Neuronal stem cell (in vitro differentiated cells): ENCODE measurements around the gene ATF6B.
"Not testable (repeated sequence)": the region's sequence is repeated elsewhere in the genome, so short reads cannot be mapped to it uniquely, and the experiment has no call there.

ENCODE experiments used
- DNase-seq: peaks from one replicate; pipeline ENCODE4 v3.0.0-alpha.2; 2013; ENCODE audit warnings: low spot score
- H2AFZ ChIP-seq: one replicate; pipeline ENCODE4 v1.6.1; 2013; ENCODE audit warnings: mild to moderate bottlenecking, low read length, inconsistent platforms
- H2AK5ac ChIP-seq: 2 replicates; pipeline ENCODE4 v1.6.1; 2013; ENCODE audit warnings: low read depth, mild to moderate bottlenecking, inconsistent platforms, low read length, moderate library complexity, mixed read lengths
- H2BK120ac ChIP-seq: 2 replicates; pipeline ENCODE4 v1.6.1; 2013; ENCODE audit warnings: low read depth, mild to moderate bottlenecking, inconsistent platforms, low read length, moderate library complexity, mixed read lengths
- H2BK12ac ChIP-seq: one replicate; pipeline ENCODE4 v1.6.1; 2013; ENCODE audit warnings: low read length, inconsistent platforms
- H2BK15ac ChIP-seq: 2 replicates; pipeline ENCODE4 v1.6.1; 2013; ENCODE audit warnings: mild to moderate bottlenecking, low read length, inconsistent platforms, mixed read lengths
- H2BK5ac ChIP-seq: one replicate; pipeline ENCODE4 v1.6.1; 2013; ENCODE audit warnings: inconsistent platforms, mild to moderate bottlenecking, low read length, moderate library complexity
- H3K14ac ChIP-seq: one replicate; pipeline ENCODE4 v1.6.1; 2013; ENCODE audit warnings: low read length, inconsistent platforms
- H3K18ac ChIP-seq: 2 replicates; pipeline ENCODE4 v1.6.1; 2013; ENCODE audit warnings: low read length, inconsistent platforms
- H3K23ac ChIP-seq: 2 replicates; pipeline ENCODE4 v1.6.1; 2013; ENCODE audit warnings: low read depth, mild to moderate bottlenecking, mixed read lengths, low read length, inconsistent platforms; ENCODE audit not compliant: poor library complexity
- H3K27ac ChIP-seq: replicated peaks from 3 replicates; pipeline ENCODE4 v1.5.1; 2013; ENCODE audit warnings: low read length, inconsistent platforms
- H3K27me3 ChIP-seq, 3 experiments: 2 replicates each; pipeline ENCODE4 v1.6.1; 2013; ENCODE audit warnings: low read length in 3 of 3, mild to moderate bottlenecking in 2 of 3, inconsistent platforms in 1 of 3, low read depth in 1 of 3, mixed read lengths in 1 of 3, moderate library complexity in 1 of 3; ENCODE audit not compliant: control insufficient read depth in 3 of 3, insufficient read depth in 3 of 3
- H3K36me3 ChIP-seq, 2 donors: replicated peaks in 1 of 2; 2 replicates each; pipeline ENCODE4 v1.6.1; 2013; ENCODE audit warnings: low read length in 2 of 2; ENCODE audit not compliant: control insufficient read depth in 2 of 2, insufficient read depth in 2 of 2
- H3K4ac ChIP-seq: 2 replicates; pipeline ENCODE4 v1.6.1; 2013; ENCODE audit warnings: inconsistent platforms, mild to moderate bottlenecking, low read length, moderate library complexity
- H3K4me1 ChIP-seq, 2 donors: 1 replicate in 1 of 2; 2 replicates in 1 of 2; pipeline ENCODE4 v1.6.1; 2013; ENCODE audit warnings: low read length in 2 of 2, low read depth in 1 of 2; ENCODE audit not compliant: control insufficient read depth in 2 of 2, insufficient read depth in 1 of 2
- H3K4me2 ChIP-seq: one replicate; pipeline ENCODE4 v1.6.1; 2013; ENCODE audit warnings: mild to moderate bottlenecking, low read length, inconsistent platforms; ENCODE audit not compliant: insufficient read depth, poor library complexity, severe bottlenecking
- H3K4me3 ChIP-seq, 2 donors: 2 replicates each; pipeline ENCODE4 v1.5.1; 2013; ENCODE audit warnings: low read length in 2 of 2, mild to moderate bottlenecking in 2 of 2, inconsistent platforms in 1 of 2, moderate library complexity in 1 of 2
- H3K79me1 ChIP-seq: one replicate; pipeline ENCODE4 v1.6.1; 2013; ENCODE audit warnings: low read depth, mild to moderate bottlenecking, inconsistent platforms, low read length, moderate library complexity
- H3K9ac ChIP-seq: one replicate; pipeline ENCODE4 v1.6.1; 2013; ENCODE audit warnings: mild to moderate bottlenecking, low read depth, low read length, inconsistent platforms; ENCODE audit not compliant: poor library complexity
- H3K9me3 ChIP-seq, 2 donors: replicated peaks in 1 of 2; 2 replicates each; pipeline versions ENCODE3 to v1.6.1; 2013; ENCODE audit warnings: low read length in 2 of 2, mild to moderate bottlenecking in 2 of 2, inconsistent platforms in 1 of 2, low read depth in 1 of 2, mixed read lengths in 1 of 2, moderate library complexity in 1 of 2; ENCODE audit not compliant: control insufficient read depth in 2 of 2, insufficient read depth in 1 of 2
- H4K8ac ChIP-seq: one replicate; pipeline ENCODE4 v1.6.1; 2013; ENCODE audit warnings: low read depth, mild to moderate bottlenecking, inconsistent platforms, low read length, moderate library complexity
- H4K91ac ChIP-seq: one replicate; pipeline ENCODE4 v1.6.1; 2013; ENCODE audit warnings: low read length, low read depth, mild to moderate bottlenecking, inconsistent platforms; ENCODE audit not compliant: poor library complexity
- WGBS, 2 donors: extraction: QIAGEN DNeasy Blood & Tissue Kit; methylation state at CpG; one replicate each; pipeline ENCODE4 v1.1.7; 2013; ENCODE audit warnings: missing lambda C conversion rate in 2 of 2, mixed read lengths in 1 of 2; ENCODE audit not compliant: insufficient read length in 2 of 2, insufficient replicate concordance in 1 of 2; ENCODE audit errors: extremely low coverage in 2 of 2; 5-methylcytosine and 5-hydroxymethylcytosine counted together

ATF6B gene

GRCh38 chr6:32102255-32102654 lies 25.8 kb downstream of the ATF6B start:
- WGBS, 2 donors, result no CpG with 5 or more reads among the region's 3 CpGs
- H3K4me1 ChIP-seq, result no peaks in the 10 kb centered on the region
- H3K9me3 ChIP-seq, result no peaks in the 10 kb centered on the region
- H2BK5ac ChIP-seq, result no peak overlapping the region
- peaks cover 0 to 24% (median 3%) of the 10 kb centered on the region in 3 experiments for H3K27me3 ChIP-seq
- H3K79me1 ChIP-seq, result peaks cover 2% of the 10 kb centered on the region
- H3K23ac ChIP-seq, result no peak overlapping the region
- H3K36me3 ChIP-seq, result peaks cover 0 to 3% of the 10 kb centered on the region in 2 donors
- no peak overlapping the region for H2BK12ac ChIP-seq
- no peak overlapping the region for H3K4me3 ChIP-seq
- H2AFZ ChIP-seq, result no peak overlapping the region
- no peak overlapping the region for H3K4ac ChIP-seq
- H3K18ac ChIP-seq, result no peak overlapping the region
- H3K9ac ChIP-seq, result no peak overlapping the region
- no peak overlapping the region for H2AK5ac ChIP-seq
- no peak overlapping the region for H4K91ac ChIP-seq
- no peak overlapping the region for H3K14ac ChIP-seq
- H4K8ac ChIP-seq, result no peak overlapping the region
- H2BK15ac ChIP-seq, result no peak overlapping the region
- H3K27ac ChIP-seq, result no peak overlapping the region
- H2BK120ac ChIP-seq, result no peak overlapping the region
- H3K4me2 ChIP-seq, result no peak overlapping the region
- DNase-seq, result no peak

DNA sequence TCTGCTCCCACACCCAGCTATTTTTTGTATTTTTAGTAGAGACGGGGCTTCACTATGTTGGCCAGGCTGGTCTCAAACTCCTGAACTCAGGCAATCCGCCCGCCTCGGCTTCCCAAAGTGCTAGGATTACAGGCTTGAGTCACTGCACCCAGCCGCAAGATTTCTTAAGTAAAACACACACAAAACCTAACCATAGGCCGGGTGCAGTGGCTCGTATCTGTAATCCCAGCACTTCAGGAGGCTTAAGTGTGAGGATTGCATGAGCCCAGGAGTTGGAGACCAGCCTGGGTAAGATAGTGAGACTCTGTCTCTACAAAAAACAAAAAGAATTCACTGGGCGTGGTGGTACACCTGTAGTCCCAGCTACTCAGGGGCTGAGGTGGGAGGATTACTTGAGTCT lies 27.8 kb downstream of the ATF6B start:
- not testable (repeated sequence) for H3K4me1 ChIP-seq, H2AK5ac ChIP-seq, H3K14ac ChIP-seq, H3K18ac ChIP-seq, H3K9ac ChIP-seq, H2BK5ac ChIP-seq, H3K36me3 ChIP-seq, H3K4me2 ChIP-seq, H2BK12ac ChIP-seq, H3K4ac ChIP-seq, DNase-seq, H2BK15ac ChIP-seq, H2BK120ac ChIP-seq, H3K4me3 ChIP-seq, H3K23ac ChIP-seq, H3K79me1 ChIP-seq, H4K91ac ChIP-seq, H3K9me3 ChIP-seq, H4K8ac ChIP-seq, H2AFZ ChIP-seq, H3K27ac ChIP-seq
- peaks cover 0 to 21% (median 0%) of the 10 kb centered on the region in 3 experiments for H3K27me3 ChIP-seq
- no CpG with 5 or more reads among the region's 8 CpGs for WGBS, 2 donors

GRCh38 chr6:32097364-32097763 lies 30.7 kb downstream of the ATF6B start:
- Histone ChIP-seq H2AFZ (no peak overlapping the region), H4K8ac (no peak overlapping the region), H2BK5ac (peak overlapping the region; percentile 5), H3K4ac (no peak overlapping the region), H3K14ac (no peak overlapping the region), H3K4me3 (no peak overlapping the region), H4K91ac (no peak overlapping the region), H3K27ac (no peak overlapping the region), H2BK15ac (peak overlapping the region; percentile 26), H3K9me3 (no peaks in the 10 kb centered on the region), H3K23ac (peak overlapping the region; percentile 68), H3K79me1 (peaks cover 2% of the 10 kb centered on the region), H2AK5ac (peak overlapping the region; percentile 70), H3K36me3 (no peaks in the 10 kb centered on the region), H3K18ac (no peak overlapping the region), H3K27me3 (peaks cover 0 to 28% (median 0%) of the 10 kb centered on the region in 3 experiments), H3K4me2 (no peak overlapping the region), H2BK12ac (no peak overlapping the region), H2BK120ac (no peak overlapping the region), H3K9ac (no peak overlapping the region), H3K4me1 (no peaks in the 10 kb centered on the region)
- no peak for DNase-seq
- WGBS, 2 donors, result no CpG with 5 or more reads among the region's 3 CpGs

DNA sequence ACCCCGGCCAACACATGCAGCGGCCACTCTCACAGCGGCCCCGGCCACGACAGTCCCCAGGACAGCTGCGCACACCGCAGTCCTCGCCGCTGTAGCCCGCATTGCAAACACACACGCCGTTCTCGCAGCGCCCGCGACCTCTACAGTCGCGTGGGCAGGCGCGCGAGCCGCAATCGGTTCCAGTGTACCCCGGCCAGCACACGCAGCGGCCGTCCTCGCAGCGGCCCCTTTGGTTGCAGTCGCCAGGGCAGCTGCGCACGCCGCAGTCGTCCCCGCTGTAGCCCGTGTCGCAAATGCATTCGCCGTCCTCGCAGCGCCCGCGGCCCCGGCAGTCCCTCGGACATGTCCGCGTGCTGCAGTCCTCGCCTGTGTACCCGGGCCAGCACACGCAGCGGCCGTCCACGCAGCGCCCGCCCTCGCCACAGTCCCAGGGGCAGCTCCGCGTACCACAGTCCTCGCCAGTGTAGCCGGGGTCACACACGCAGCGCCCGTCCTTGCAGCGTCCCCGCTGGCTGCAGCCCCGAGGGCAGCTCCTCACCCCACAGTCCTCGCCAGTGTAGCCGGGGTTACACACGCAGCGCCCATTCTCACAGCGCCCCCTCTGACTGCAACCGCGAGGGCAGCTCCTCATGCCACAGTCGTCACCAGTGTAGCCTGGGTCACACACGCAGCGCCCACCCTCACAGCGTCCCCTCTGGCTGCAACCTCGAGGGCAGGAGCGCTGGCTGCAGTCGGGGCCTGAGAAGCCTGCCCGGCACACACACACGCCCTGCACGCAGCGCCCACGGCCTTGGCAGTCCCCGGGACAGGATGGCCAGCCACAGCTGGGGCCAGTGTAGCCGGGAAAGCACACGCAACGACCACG lies 31.4 kb downstream of the ATF6B start:
- peak overlapping the region in 1 of 2 donors; percentile 31 for H3K4me3 ChIP-seq
- H3K4ac ChIP-seq, result peak overlapping the region; percentile 37
- H3K27me3 ChIP-seq, result peaks cover 0 to 31% (median 0%) of the 10 kb centered on the region in 3 experiments

More for the DNA sequence above, 31.4 kb downstream of the ATF6B start:
- no peaks in the 10 kb centered on the region for H3K36me3 ChIP-seq
- peak overlapping the region; percentile 68 for H3K23ac ChIP-seq
- peak overlapping the region; percentile 72 for H4K91ac ChIP-seq
- peak overlapping the region; percentile 87 for H3K18ac ChIP-seq
- H4K8ac ChIP-seq, result no peak overlapping the region
- H3K14ac ChIP-seq, result peak overlapping the region; percentile 84
- peak overlapping the region; percentile 73 for H2BK12ac ChIP-seq
- H3K9ac ChIP-seq, result peak overlapping the region; percentile 21
- H3K9me3 ChIP-seq, result no peaks in the 10 kb centered on the region
- no peak for DNase-seq
- H3K27ac ChIP-seq, result no peak overlapping the region
- WGBS, 2 donors, result no CpG with 5 or more reads among the region's 90 CpGs
- no peak overlapping the region for H2BK120ac ChIP-seq
- H2BK15ac ChIP-seq, result peak overlapping the region; percentile 49
- no peak overlapping the region for H2AFZ ChIP-seq
- H2BK5ac ChIP-seq, result peak overlapping the region; percentile 5
- H2AK5ac ChIP-seq, result peak overlapping the region; percentile 81
- H3K79me1 ChIP-seq, result peaks cover 2% of the 10 kb centered on the region
- no peaks in the 10 kb centered on the region for H3K4me1 ChIP-seq
- peak overlapping the region; percentile 18 for H3K4me2 ChIP-seq
